Measurements from ENCODE around the gene VPS35L.
A peak's percentile ranks its signal among the peaks of the same experiment; 100 is the strongest.

VPS35L gene

DNA sequence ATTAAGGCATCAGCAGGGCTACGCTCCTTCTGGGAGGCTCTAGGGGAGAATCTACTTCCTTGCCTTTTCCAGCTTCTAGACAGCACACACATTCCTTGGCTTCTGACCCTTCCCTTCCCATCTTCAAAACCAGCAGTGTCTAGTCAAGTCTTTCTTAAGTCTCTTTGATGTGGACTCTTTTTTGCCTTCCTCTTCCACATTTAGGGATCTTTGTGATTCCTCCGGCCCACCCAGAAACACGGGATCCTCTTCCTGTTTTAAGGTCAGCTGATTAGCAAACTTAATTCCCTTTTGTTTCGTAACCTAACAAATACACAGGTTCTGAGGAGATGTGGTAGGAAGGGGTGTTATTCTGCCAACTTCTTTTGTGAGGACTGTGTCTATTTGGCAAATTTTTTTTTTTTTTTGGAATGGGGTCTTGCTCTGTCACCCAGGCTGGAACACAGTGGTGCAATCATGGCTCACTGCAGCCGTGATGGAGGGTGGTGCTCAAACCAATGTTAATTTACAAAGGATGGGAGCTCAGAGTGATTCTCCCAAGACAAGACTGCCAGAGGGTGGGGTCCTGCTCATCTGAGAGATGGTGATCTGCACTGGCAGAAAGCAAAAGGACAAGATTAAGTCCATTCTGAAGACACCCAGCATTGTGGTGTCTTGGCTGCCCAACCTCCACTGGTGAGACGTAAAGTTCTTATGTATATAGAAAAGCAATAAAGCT, 147.8 kb downstream of the VPS35L start:
- H3K36me3 ChIP-seq (ENCODE audit: control insufficient read depth, insufficient read depth, low read length): peaks cover 58% of the 10 kb centered on the region

GRCh38 chr16:19704321-19705145, 149.0 kb downstream of the VPS35L start:
- H3K4me1 ChIP-seq (ENCODE audit: control insufficient read depth, insufficient read depth, low read length): peaks cover 9% of the 10 kb centered on the region
- no peak overlapping the region for H3K9ac ChIP-seq (ENCODE audit: low read depth, low read length)
- no peak overlapping the region for H3K4me3 ChIP-seq (ENCODE audit: low read depth, low read length)
- H3K9me3 ChIP-seq (ENCODE audit: control insufficient read depth, insufficient read depth, low read length): no peaks in the 10 kb centered on the region
- peaks cover 56% of the 10 kb centered on the region for H3K36me3 ChIP-seq (ENCODE audit: control insufficient read depth, insufficient read depth, low read length)
- H3K27me3 ChIP-seq (ENCODE audit: control insufficient read depth, insufficient read depth, low read length): no peaks in the 10 kb centered on the region

More for the DNA sequence above, 147.8 kb downstream of the VPS35L start:
- no peaks in the 10 kb centered on the region for H3K27me3 ChIP-seq (ENCODE audit: control insufficient read depth, insufficient read depth, low read length)
- peaks cover 5% of the 10 kb centered on the region for H3K4me1 ChIP-seq (ENCODE audit: control insufficient read depth, insufficient read depth, low read length)
- H3K9ac ChIP-seq (ENCODE audit: low read depth, low read length): no peak overlapping the region
- no peak overlapping the region for H3K4me3 ChIP-seq (ENCODE audit: low read depth, low read length)
- no peaks in the 10 kb centered on the region for H3K9me3 ChIP-seq (ENCODE audit: control insufficient read depth, insufficient read depth, low read length)

DNA sequence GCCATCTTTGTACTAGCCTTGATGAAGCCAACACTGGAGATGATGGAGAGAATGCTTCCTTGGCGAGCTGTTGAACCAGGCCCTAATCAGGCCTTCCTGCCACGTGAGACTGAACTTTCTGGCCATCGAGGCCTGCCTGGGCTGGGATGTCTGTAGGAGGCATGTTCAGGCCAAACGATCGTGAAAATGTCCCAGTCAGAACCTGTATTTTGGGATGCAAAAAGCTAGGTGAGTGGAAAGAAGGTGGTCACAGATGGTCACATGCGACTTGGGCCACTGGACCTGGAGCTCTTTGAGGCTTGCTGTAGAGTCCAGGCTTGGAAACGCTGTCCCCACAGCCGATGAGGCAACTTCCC, 149.6 kb downstream of the VPS35L start:
- H3K9me3 ChIP-seq (ENCODE audit: control insufficient read depth, insufficient read depth, low read length): no peaks in the 10 kb centered on the region
- no peak overlapping the region for H3K4me3 ChIP-seq (ENCODE audit: low read depth, low read length)
- H3K4me1 ChIP-seq (ENCODE audit: control insufficient read depth, insufficient read depth, low read length): peaks cover 9% of the 10 kb centered on the region
- no peak overlapping the region for H3K9ac ChIP-seq (ENCODE audit: low read depth, low read length)
- peaks cover 61% of the 10 kb centered on the region for H3K36me3 ChIP-seq (ENCODE audit: control insufficient read depth, insufficient read depth, low read length)
- no peaks in the 10 kb centered on the region for H3K27me3 ChIP-seq (ENCODE audit: control insufficient read depth, insufficient read depth, low read length)

DNA sequence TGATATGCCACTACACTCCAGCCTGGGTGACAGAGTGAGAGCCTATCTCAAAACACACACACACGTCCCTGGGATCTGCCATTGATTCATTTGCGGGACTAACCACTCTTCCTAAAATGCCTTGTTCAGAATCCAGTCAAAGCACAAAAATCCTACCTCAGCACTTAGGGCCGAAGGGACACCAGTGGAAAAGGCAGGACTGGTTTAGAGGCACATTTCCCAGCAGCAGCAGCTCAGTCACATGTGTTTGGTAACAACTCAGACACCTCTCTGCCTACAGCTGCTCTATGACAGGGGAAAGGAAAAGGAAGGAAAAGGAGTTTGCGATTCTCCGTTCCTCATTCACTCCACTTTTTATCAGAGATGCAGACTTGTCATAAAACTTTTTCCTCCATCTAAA, 150.3 kb downstream of the VPS35L start:
- Histone ChIP-seq H3K27me3 (ENCODE audit: control insufficient read depth, insufficient read depth, low read length) (no peaks in the 10 kb centered on the region), H3K9me3 (ENCODE audit: control insufficient read depth, insufficient read depth, low read length) (no peaks in the 10 kb centered on the region), H3K4me1 (ENCODE audit: control insufficient read depth, insufficient read depth, low read length) (peaks cover 9% of the 10 kb centered on the region), H3K4me3 (ENCODE audit: low read depth, low read length) (no peak overlapping the region), H3K9ac (ENCODE audit: low read depth, low read length) (no peak overlapping the region), H3K36me3 (ENCODE audit: control insufficient read depth, insufficient read depth, low read length) (peaks cover 62% of the 10 kb centered on the region)

DNA sequence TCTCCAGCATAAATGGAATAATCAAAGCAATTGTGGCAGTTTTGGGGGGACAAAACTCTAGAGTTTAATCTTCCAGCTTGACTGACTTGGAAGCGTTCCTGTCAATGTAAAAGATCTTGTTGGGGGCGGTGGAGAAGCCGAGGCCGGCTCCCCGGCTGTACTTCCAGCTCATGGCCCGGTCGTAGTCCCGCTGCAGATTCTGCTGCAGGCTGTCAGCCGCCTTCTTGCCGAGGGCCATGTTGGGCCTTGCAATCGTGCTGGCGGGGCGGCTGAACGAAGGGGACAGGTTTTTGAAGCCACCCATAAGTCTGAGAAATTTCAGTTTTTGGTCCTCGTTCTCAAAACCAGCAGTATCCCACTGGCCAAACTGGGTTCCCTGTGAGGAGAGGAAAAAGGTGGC, 151.3 kb downstream of the VPS35L start:
- H3K4me1 ChIP-seq (ENCODE audit: control insufficient read depth, insufficient read depth, low read length): peaks cover 15% of the 10 kb centered on the region
- H3K27me3 ChIP-seq (ENCODE audit: control insufficient read depth, insufficient read depth, low read length): no peaks in the 10 kb centered on the region
- no peak overlapping the region for H3K4me3 ChIP-seq (ENCODE audit: low read depth, low read length)
- H3K9me3 ChIP-seq (ENCODE audit: control insufficient read depth, insufficient read depth, low read length): no peaks in the 10 kb centered on the region
- H3K9ac ChIP-seq (ENCODE audit: low read depth, low read length): no peak overlapping the region
- H3K36me3 ChIP-seq (ENCODE audit: control insufficient read depth, insufficient read depth, low read length): peaks cover 71% of the 10 kb centered on the region

GRCh38 chr16:19707569-19708295, 152.2 kb downstream of the VPS35L start:
- Histone ChIP-seq H3K36me3 (ENCODE audit: control insufficient read depth, insufficient read depth, low read length) (peaks cover 74% of the 10 kb centered on the region), H3K9me3 (ENCODE audit: control insufficient read depth, insufficient read depth, low read length) (no peaks in the 10 kb centered on the region), H3K4me3 (ENCODE audit: low read depth, low read length) (no peak overlapping the region), H3K9ac (ENCODE audit: low read depth, low read length) (no peak overlapping the region), H3K27me3 (ENCODE audit: control insufficient read depth, insufficient read depth, low read length) (no peaks in the 10 kb centered on the region), H3K4me1 (ENCODE audit: control insufficient read depth, insufficient read depth, low read length) (peaks cover 23% of the 10 kb centered on the region)

GRCh38 chr16:19708296-19709205, 153.0 kb downstream of the VPS35L start:
- Histone ChIP-seq H3K36me3 (ENCODE audit: control insufficient read depth, insufficient read depth, low read length) (peaks cover 74% of the 10 kb centered on the region), H3K4me1 (ENCODE audit: control insufficient read depth, insufficient read depth, low read length) (peaks cover 23% of the 10 kb centered on the region), H3K27me3 (ENCODE audit: control insufficient read depth, insufficient read depth, low read length) (no peaks in the 10 kb centered on the region), H3K9me3 (ENCODE audit: control insufficient read depth, insufficient read depth, low read length) (no peaks in the 10 kb centered on the region), H3K9ac (ENCODE audit: low read depth, low read length) (no peak overlapping the region), H3K4me3 (ENCODE audit: low read depth, low read length) (no peak overlapping the region)

DNA sequence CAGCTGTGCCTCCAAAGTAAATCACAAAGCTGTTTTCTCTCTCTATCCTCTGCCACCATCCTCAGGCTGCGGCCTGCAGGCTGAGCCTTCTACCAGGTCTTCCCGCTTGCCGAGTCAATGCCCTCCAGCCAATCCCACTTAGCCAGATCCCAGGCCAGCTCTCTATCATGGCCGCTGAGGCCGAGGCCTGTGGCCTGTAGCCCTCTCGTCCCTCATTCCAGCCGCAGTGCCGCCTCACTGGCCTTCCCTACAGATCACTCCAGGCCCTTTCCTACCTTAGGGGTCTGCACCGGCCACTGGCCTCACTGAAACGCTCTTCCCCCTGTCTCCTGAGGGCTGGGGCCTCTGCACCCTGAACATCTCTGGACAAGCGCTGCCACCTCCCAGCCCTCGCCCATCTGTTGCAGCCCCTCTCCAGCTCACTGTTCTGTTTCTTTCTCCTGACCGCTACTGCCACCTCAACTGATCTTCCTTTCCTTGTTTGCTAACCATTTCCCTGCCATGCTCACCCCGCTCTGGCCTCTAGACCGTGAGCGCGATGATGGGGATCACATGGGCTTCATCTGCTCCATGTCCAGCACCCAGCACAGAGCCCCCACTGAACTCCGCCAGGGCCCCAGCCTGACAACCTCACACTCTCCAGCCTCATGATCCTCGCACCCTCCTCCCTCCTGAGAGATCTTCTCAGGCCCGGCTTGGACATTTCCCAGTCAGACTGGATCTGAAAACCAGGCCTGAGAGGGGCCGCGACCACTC, 154.1 kb downstream of the VPS35L start:
- Histone ChIP-seq H3K4me3 (ENCODE audit: low read depth, low read length) (no peak overlapping the region), H3K36me3 (ENCODE audit: control insufficient read depth, insufficient read depth, low read length) (peaks cover 74% of the 10 kb centered on the region), H3K9ac (ENCODE audit: low read depth, low read length) (peak overlapping the region; percentile 65), H3K9me3 (ENCODE audit: control insufficient read depth, insufficient read depth, low read length) (no peaks in the 10 kb centered on the region), H3K4me1 (ENCODE audit: control insufficient read depth, insufficient read depth, low read length) (peaks cover 23% of the 10 kb centered on the region), H3K27me3 (ENCODE audit: control insufficient read depth, insufficient read depth, low read length) (no peaks in the 10 kb centered on the region)

- H3K36me3 ChIP-seq (ENCODE audit: control insufficient read depth, insufficient read depth, low read length): peaks cover 72% of the 10 kb centered on the region
- H3K9ac ChIP-seq (ENCODE audit: low read depth, low read length): peak overlapping the region; percentile 65
Observed at GRCh38 chr16:19710191-19710908, 154.8 kb downstream of the VPS35L start.

DNA sequence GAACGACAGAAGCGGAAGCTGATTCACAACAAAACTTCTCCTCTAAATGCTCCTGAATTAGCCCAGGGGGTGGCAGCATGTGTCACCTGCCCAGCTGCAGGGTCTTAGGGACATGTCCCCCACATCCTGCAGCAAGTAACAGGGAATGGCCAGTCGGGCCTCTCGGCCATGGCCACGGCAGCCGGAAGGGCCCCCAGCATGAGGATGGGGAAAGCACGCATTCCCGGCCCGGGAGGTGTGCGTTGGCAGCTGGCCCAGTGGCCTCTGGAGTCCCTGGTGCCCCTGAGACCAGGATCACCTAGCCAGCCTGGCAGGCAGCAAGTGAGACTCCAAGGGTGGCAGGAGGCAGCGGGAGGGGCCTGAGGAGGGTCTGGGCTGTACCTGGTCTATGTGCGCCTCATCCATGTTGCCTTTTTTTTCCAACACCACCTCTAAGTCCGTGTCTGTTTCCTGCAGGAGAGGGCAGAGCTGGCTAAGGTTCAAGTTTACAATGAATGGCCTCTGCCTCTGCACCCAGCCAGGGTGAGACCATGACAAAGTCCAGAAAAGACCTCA, 155.6 kb downstream of the VPS35L start:
- Histone ChIP-seq H3K9me3 (ENCODE audit: control insufficient read depth, insufficient read depth, low read length) (no peaks in the 10 kb centered on the region), H3K4me1 (ENCODE audit: control insufficient read depth, insufficient read depth, low read length) (peaks cover 26% of the 10 kb centered on the region)

More at GRCh38 chr16:19710191-19710908, 154.8 kb downstream of the VPS35L start:
- Histone ChIP-seq H3K27me3 (ENCODE audit: control insufficient read depth, insufficient read depth, low read length) (no peaks in the 10 kb centered on the region), H3K9me3 (ENCODE audit: control insufficient read depth, insufficient read depth, low read length) (no peaks in the 10 kb centered on the region), H3K4me3 (ENCODE audit: low read depth, low read length) (no peak overlapping the region), H3K4me1 (ENCODE audit: control insufficient read depth, insufficient read depth, low read length) (peaks cover 23% of the 10 kb centered on the region)

More for the DNA sequence above, 155.6 kb downstream of the VPS35L start:
- H3K36me3 ChIP-seq (ENCODE audit: control insufficient read depth, insufficient read depth, low read length): peaks cover 64% of the 10 kb centered on the region
- H3K27me3 ChIP-seq (ENCODE audit: control insufficient read depth, insufficient read depth, low read length): no peaks in the 10 kb centered on the region
- no peak overlapping the region for H3K4me3 ChIP-seq (ENCODE audit: low read depth, low read length)
- H3K9ac ChIP-seq (ENCODE audit: low read depth, low read length): no peak overlapping the region
